ENCODE results near the gene LPAR3.
A peak's percentile ranks its signal among the peaks of the same experiment; 100 is the strongest.

Gene LPAR3

GRCh38 chr1:84892705-84893618 is at the start of gene LPAR3:
Gene LPAR3 (minus strand): TSS chr1:84893206. CDS start chr1:84866120, 27,086 bp downstream.
- no peak for TF ChIP-seq JUND (IDR thresholded peaks at IDR 0.05; ENCODE audit: low read depth)
- in situ Hi-C loops (cut with HindIII; ENCODE audit: low pct_unique_long_range_greater_than_20kb, low sequenced_read_pairs) = no loop called here
- no peak for DNase-seq (ENCODE audit: low read depth in 1 of 2, low spot score in 1 of 2)

- TF ChIP-seq JUND (IDR thresholded peaks at IDR 0.05; ENCODE audit: low read depth) = no peak
- DNase-seq (ENCODE audit: low read depth in 1 of 2, low spot score in 1 of 2) = no peak
- in situ Hi-C loops (cut with HindIII; ENCODE audit: low pct_unique_long_range_greater_than_20kb, low sequenced_read_pairs) = no loop called here
These were observed 48.8 kb upstream of the LPAR3 start for GRCh38 chr1:84941843-84942242.

- DNase-seq (ENCODE audit: low read depth in 1 of 2, low spot score in 1 of 2) = no peak
- no peak for TF ChIP-seq JUND (IDR thresholded peaks at IDR 0.05; ENCODE audit: low read depth)
- in situ Hi-C loops (cut with HindIII; ENCODE audit: low pct_unique_long_range_greater_than_20kb, low sequenced_read_pairs) = no loop called here
These were observed 47.5 kb upstream of the LPAR3 start for GRCh38 chr1:84940481-84940880.

DNA sequence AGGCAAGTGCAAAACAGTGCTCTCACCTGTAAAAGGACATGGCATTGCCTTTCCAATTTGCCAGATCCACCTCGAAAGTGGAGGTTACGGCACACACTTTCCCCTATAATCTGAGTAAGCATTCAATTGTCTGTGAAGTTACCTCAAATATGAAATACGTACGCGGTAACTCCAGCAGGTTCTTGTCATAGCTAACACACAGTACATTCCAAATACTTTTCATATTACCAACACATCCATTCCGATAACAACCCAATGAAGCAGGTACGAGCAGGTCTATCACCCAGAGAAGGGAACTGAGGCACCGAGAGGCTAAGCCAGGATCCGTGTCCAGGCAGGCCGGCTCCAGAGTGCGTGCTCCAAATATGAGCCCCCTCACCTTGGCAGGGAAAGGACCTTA is 46.8 kb upstream of the LPAR3 start:
- no peak for TF ChIP-seq JUND (IDR thresholded peaks at IDR 0.05; ENCODE audit: low read depth)
- no peak for DNase-seq (ENCODE audit: low read depth in 1 of 2, low spot score in 1 of 2)
- in situ Hi-C loops (cut with HindIII; ENCODE audit: low pct_unique_long_range_greater_than_20kb, low sequenced_read_pairs) = no loop called here

DNA sequence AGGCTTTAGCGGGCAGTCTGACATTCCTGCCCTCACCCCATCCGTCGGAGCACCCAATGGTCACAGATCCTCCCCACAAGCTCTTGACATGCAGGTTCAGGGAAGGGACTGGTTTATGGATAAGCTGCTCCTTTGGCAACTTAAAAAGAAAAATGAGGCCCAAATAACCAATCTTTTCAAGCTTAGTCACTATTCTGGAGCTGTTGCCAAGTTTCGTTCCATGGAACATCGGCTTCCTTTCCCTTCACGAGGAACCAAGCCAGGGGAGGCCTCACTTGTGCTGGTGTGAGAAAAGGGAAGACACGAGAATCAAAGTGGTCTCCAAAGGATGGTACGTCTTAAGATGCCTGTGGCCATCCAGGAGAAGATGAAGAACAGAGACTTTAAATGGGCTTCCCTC is 46.1 kb upstream of the LPAR3 start:
- no peak for DNase-seq (ENCODE audit: low read depth in 1 of 2, low spot score in 1 of 2)
- in situ Hi-C loops (cut with HindIII; ENCODE audit: low pct_unique_long_range_greater_than_20kb, low sequenced_read_pairs) = no loop called here
- TF ChIP-seq JUND (IDR thresholded peaks at IDR 0.05; ENCODE audit: low read depth) = no peak

- in situ Hi-C loops (cut with HindIII; ENCODE audit: low pct_unique_long_range_greater_than_20kb, low sequenced_read_pairs) = no loop called here
- TF ChIP-seq JUND (IDR thresholded peaks at IDR 0.05; ENCODE audit: low read depth) = no peak
These were observed 43.3 kb upstream of the LPAR3 start for GRCh38 chr1:84936116-84936810.

DNA sequence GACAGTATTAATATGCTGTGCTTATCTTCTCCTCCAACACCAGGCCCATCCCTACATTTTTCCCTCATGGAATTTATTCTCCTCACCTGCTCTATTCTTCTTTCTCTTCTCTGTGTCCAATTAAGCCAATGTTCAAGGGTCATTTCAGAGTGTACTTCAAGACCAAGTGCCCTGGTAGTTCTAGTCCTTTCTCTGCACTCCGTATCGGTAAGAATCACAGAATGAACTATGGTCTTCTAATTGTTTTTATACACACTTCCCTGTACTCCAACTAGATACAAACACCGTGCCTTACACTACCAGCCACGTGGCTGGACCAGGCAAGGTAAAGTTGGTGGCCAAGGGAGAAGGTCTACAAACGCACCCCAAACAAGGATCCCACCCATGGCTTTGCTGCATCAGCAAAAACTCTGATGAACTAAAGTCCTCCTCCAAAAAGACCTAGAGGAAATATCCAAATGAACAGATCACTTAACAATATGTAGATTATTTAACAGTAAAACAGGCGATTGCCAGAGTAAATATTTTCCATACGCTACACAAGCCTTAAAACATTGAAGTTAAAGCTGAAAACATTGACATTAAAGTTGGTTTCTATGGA is 40.1 kb upstream of the LPAR3 start:
- TF ChIP-seq JUND (IDR thresholded peaks at IDR 0.05; ENCODE audit: low read depth) = no peak
- in situ Hi-C loops (cut with HindIII; ENCODE audit: low pct_unique_long_range_greater_than_20kb, low sequenced_read_pairs) = no loop called here
- no peak for DNase-seq (ENCODE audit: low read depth in 1 of 2, low spot score in 1 of 2)

More at GRCh38 chr1:84936116-84936810, 43.3 kb upstream of the LPAR3 start:
- DNase-seq (ENCODE audit: low read depth in 1 of 2, low spot score in 1 of 2) = peak; percentile 5 to 70

- in situ Hi-C loops (cut with HindIII; ENCODE audit: low pct_unique_long_range_greater_than_20kb, low sequenced_read_pairs) = no loop called here
- no peak for TF ChIP-seq JUND (IDR thresholded peaks at IDR 0.05; ENCODE audit: low read depth)
- DNase-seq (ENCODE audit: low read depth in 1 of 2, low spot score in 1 of 2) = no peak
These were observed 37.8 kb upstream of the LPAR3 start for GRCh38 chr1:84930831-84931230.

DNA sequence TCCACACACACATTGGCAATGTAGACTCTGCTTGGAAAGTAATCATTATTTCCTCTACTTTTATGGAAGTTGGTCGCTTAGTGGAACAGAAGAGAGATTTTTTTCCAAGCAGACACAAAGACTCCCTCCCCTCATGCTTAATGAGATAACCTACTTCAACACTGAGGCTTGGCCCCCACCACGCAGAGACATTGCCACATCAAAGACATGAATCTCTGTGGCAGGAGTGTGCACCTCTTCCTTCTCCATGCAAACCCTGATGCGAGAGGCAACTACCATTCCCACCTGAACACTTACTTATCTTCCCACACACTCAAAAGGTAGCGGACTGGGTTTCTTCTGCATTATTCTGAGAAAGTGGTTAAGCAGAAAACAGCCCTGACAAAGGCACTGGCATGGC is 37.3 kb upstream of the LPAR3 start:
- TF ChIP-seq JUND (IDR thresholded peaks at IDR 0.05; ENCODE audit: low read depth) = no peak
- no peak for DNase-seq (ENCODE audit: low read depth in 1 of 2, low spot score in 1 of 2)
- in situ Hi-C loops (cut with HindIII; ENCODE audit: low pct_unique_long_range_greater_than_20kb, low sequenced_read_pairs) = no loop called here

DNA sequence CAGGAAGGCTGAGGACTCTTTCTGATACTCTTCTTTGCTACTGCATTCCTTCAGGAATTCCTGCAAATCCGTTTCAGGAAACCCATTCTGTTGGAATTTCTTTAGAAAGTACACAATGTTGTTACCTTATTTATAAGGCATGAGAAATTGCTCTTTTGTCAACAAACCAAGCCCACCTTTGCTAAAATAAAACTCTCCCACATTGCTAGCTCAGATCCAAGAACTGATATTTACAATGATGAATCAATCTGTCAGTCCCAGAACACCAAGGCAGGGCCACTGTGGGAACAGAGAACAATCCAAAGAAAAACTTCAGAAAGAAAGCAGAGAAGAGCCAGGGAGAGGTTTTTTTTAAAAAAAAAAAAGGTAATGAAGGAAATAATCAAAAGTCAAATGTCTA is 36.6 kb upstream of the LPAR3 start:
- TF ChIP-seq JUND (IDR thresholded peaks at IDR 0.05; ENCODE audit: low read depth) = no peak
- DNase-seq (ENCODE audit: low read depth in 1 of 2, low spot score in 1 of 2) = no peak
- in situ Hi-C loops (cut with HindIII; ENCODE audit: low pct_unique_long_range_greater_than_20kb, low sequenced_read_pairs) = no loop called here

- DNase-seq (ENCODE audit: low read depth in 1 of 2, low spot score in 1 of 2) = no peak
- TF ChIP-seq JUND (IDR thresholded peaks at IDR 0.05; ENCODE audit: low read depth) = no peak
- in situ Hi-C loops (cut with HindIII; ENCODE audit: low pct_unique_long_range_greater_than_20kb, low sequenced_read_pairs) = no loop called here
These were observed 36.0 kb upstream of the LPAR3 start for GRCh38 chr1:84928979-84929378.

- in situ Hi-C loops (cut with HindIII; ENCODE audit: low pct_unique_long_range_greater_than_20kb, low sequenced_read_pairs) = no loop called here
- no peak for DNase-seq (ENCODE audit: low read depth in 1 of 2, low spot score in 1 of 2)
- no peak for TF ChIP-seq JUND (IDR thresholded peaks at IDR 0.05; ENCODE audit: low read depth)
These were observed 30.3 kb upstream of the LPAR3 start for GRCh38 chr1:84923317-84923716.

GRCh38 chr1:84920159-84920558 is 27.2 kb upstream of the LPAR3 start:
- no peak for DNase-seq (ENCODE audit: low read depth in 1 of 2, low spot score in 1 of 2)
- no peak for TF ChIP-seq JUND (IDR thresholded peaks at IDR 0.05; ENCODE audit: low read depth)
- in situ Hi-C loops (cut with HindIII; ENCODE audit: low pct_unique_long_range_greater_than_20kb, low sequenced_read_pairs) = no loop called here
